Calu3 (cell line): ENCODE results near the gene DYNLRB1. TPM values are rescaled to one million over a fixed set of nuclear protein-coding genes. Genes with fewer than 3 reads are reported as not detected.
"Not testable (repeated sequence)": the region's sequence is repeated elsewhere in the genome, so short reads cannot be mapped to it uniquely, and the experiment has no call there.

ENCODE experiments used
- BruUV-seq: library from RNA; stranded (reverse); fragments of 400-500 nt; replicated peaks from 2 replicates; lab custom pipeline; 2021; lab: Mats Ljungman, UMichigan
- CTCF ChIA-PET: fragments of 300-600 bp; sonication (Branson Sonifier 250); formaldehyde crosslinking; loops from one replicate; lab custom pipeline; 2022; ENCODE audit warnings: antibody characterized with exemption; lab: Charles Lee
- DNase-seq: peaks from one replicate; pipeline ENCODE4 v3.0.0; 2022
- H3K27ac Mint-ChIP-seq: one replicate; pipeline ENCODE4 v1.8.0; 2022; ENCODE audit warnings: mixed read lengths; ENCODE audit not compliant: unreplicated experiment
- H3K27me3 Mint-ChIP-seq: one replicate; pipeline ENCODE4 v1.8.0; 2022; ENCODE audit warnings: mixed read lengths; ENCODE audit not compliant: unreplicated experiment
- H3K36me3 Mint-ChIP-seq: one replicate; pipeline ENCODE4 v1.8.0; 2022; ENCODE audit warnings: mild to moderate bottlenecking, moderate library complexity, mixed read lengths; ENCODE audit not compliant: insufficient read depth, unreplicated experiment
- H3K4me1 Mint-ChIP-seq: one replicate; pipeline ENCODE4 v1.8.0; 2022; ENCODE audit warnings: mild to moderate bottlenecking, low read depth, mixed read lengths; ENCODE audit not compliant: unreplicated experiment
- H3K4me3 Mint-ChIP-seq: one replicate; pipeline ENCODE4 v1.8.0; 2022; ENCODE audit warnings: mild to moderate bottlenecking, low read depth, moderate library complexity, mixed read lengths; ENCODE audit not compliant: unreplicated experiment
- H3K9me3 Mint-ChIP-seq: one replicate; pipeline ENCODE4 v1.8.0; 2022; ENCODE audit warnings: low read depth, mixed read lengths; ENCODE audit not compliant: unreplicated experiment
- intact Hi-C: fragments of 100-400 bp; cut with micrococcal nuclease; formaldehyde crosslinking; loops from one replicate; pipeline ENCODE4 v1.10.0; 2022; ENCODE audit not compliant: unreplicated experiment
- total RNA-seq: library from RNA; stranded (reverse); gene quantifications from 2 replicates; pipeline ENCODE4 v1.2.3, GENCODE V29; 2022
- TF ChIP-seq, protein P1 (sequence below): fragments of 200-600 bp; IDR thresholded peaks from one replicate; pipeline ENCODE4 v1.8.0; 2022; ENCODE audit warnings: antibody characterized with exemption; ENCODE audit not compliant: unreplicated experiment

DYNLRB1 gene
- total RNA-seq, 1 experiment from 2014 or later = 229 TPM

DNA sequence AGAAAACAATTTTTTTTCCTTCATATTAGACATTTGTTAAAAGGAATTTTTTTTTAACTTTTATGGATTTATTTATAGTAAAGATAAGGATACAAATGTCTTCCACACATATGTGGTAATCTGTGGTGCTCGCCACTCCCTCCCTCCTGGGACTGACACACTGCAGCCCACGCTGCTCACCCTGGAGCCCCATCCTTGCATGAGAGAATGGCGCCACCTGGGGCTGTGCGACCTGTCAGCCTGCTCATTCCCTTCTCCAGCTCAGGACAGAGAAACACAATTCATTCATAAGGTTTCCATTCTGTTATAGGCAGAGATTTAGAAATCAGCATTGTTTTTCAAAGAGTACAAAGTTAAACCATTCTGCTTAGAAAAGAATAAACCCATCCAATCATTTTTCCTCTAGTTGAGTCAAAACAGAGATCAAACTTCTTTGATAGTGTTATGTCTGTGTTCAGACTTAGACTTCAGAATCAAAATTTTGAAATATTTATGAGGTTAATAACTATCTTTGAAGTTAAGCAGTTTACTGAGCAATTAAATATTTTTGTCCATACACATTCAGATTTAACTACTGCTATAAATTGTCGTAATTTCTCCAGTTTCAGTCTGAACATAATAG, 42.8 kb upstream of the DYNLRB1 start:
- CTCF ChIA-PET = interaction anchor here (0.6 to 2.6 kb wide), 5 partner anchors 42 to 283 kb away, joined by 3 to 35 read pairs (median 3); no protein-coding TSS in a partner anchor
- H3K27ac Mint-ChIP-seq = no peak overlapping the region
- no peaks in the 10 kb centered on the region for H3K9me3 Mint-ChIP-seq
- H3K4me1 Mint-ChIP-seq = no peaks in the 10 kb centered on the region
- TF ChIP-seq, protein P1, sequence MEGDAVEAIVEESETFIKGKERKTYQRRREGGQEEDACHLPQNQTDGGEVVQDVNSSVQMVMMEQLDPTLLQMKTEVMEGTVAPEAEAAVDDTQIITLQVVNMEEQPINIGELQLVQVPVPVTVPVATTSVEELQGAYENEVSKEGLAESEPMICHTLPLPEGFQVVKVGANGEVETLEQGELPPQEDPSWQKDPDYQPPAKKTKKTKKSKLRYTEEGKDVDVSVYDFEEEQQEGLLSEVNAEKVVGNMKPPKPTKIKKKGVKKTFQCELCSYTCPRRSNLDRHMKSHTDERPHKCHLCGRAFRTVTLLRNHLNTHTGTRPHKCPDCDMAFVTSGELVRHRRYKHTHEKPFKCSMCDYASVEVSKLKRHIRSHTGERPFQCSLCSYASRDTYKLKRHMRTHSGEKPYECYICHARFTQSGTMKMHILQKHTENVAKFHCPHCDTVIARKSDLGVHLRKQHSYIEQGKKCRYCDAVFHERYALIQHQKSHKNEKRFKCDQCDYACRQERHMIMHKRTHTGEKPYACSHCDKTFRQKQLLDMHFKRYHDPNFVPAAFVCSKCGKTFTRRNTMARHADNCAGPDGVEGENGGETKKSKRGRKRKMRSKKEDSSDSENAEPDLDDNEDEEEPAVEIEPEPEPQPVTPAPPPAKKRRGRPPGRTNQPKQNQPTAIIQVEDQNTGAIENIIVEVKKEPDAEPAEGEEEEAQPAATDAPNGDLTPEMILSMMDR = peak; percentile 60
- peaks cover 55% of the 10 kb centered on the region for H3K36me3 Mint-ChIP-seq
- BruUV-seq = no TSS peak
- intact Hi-C loops = loop anchor here (2.0 kb wide), 1 partner anchor 161 kb away; no protein-coding TSS in a partner anchor
- peak; percentile 80 for DNase-seq
- no peak overlapping the region for H3K4me3 Mint-ChIP-seq
- H3K27me3 Mint-ChIP-seq = no peaks in the 10 kb centered on the region

DNA sequence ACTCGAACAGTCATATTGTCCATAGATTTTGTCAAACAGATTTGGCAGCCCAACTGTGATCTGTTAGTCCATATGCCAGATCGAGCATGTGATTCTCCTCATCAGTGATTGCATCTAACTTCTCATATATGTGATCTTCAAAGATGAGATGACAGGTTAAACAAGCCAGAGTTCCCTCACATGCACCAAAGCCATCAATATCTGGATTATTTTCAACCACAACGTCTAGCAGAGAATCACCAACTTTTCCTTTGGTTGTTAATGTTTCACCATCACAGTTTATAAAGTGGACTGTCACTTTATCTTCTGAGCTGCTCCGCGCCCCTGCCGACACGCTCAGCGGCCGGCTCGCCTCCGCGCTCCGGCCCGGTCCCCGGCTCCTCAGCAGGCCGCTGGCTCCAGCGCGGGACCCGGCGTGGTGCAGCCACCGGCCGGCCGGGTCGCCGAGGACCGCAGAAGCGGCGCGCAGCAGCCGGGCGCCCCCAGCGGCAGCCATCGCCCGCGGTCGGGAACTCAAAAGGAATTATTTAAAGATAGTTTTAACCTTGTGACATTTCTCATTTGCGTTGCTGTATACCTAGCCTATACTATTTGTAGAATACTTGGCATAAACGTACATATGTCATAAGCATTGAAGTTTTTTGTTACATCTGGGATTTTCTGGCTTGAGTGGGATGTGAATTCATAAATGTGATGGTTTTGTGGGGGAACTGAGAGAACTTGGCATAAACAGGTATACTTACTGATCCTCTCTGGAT, 40.1 kb upstream of the DYNLRB1 start:
- CTCF ChIA-PET = interaction anchor here (0.6 to 1.5 kb wide), 3 partner anchors 106 to 290 kb away, joined by 3 to 8 read pairs (median 7); no protein-coding TSS in a partner anchor
- Mint-ChIP-seq H3K27me3 (no peaks in the 10 kb centered on the region), H3K27ac (no peak overlapping the region), H3K9me3 (no peaks in the 10 kb centered on the region), H3K4me3 (no peak overlapping the region), H3K4me1 (no peaks in the 10 kb centered on the region), H3K36me3 (peaks cover 56% of the 10 kb centered on the region)
- peak; percentile 70 for DNase-seq
- intact Hi-C loops = loop anchor here (1.0 kb wide), 1 partner anchor 165 kb away; no protein-coding TSS in a partner anchor
- no TSS peak for BruUV-seq
- TF ChIP-seq, protein P1 = peak; percentile 41

DNA sequence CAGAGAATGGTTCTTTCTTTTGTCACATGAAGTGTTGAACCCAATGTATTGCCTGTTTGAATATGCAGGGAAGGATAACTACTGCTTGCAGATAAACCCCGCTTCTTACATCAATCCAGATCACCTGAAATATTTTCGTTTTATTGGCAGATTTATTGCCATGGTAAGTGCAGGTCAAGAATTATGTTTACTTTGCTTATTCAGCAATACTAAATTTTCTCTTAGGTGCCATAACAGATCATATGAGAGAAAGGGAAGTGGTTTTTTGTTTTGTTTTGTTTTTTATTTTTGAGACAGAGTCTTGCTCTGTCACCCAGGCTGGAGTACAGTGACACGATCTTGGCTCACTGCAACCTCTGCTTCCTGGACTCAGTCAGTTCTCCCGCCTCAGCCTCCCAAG, 36.6 kb upstream of the DYNLRB1 start:
- Mint-ChIP-seq H3K27ac (no peak overlapping the region), H3K9me3 (peaks cover 7% of the 10 kb centered on the region), H3K4me1 (no peaks in the 10 kb centered on the region), H3K27me3 (no peaks in the 10 kb centered on the region), H3K4me3 (no peak overlapping the region), H3K36me3 (peaks cover 69% of the 10 kb centered on the region)
- CTCF ChIA-PET = interaction anchor here (1.4 kb wide), 1 partner anchor 167 kb away, joined by 3 read pairs; no protein-coding TSS in a partner anchor
- no peak for DNase-seq
- no TSS peak for BruUV-seq
- intact Hi-C loops = loop anchor here (5.0 kb wide), 1 partner anchor 43 kb away; no protein-coding TSS in a partner anchor
- TF ChIP-seq, protein P1 = no peak

DNA sequence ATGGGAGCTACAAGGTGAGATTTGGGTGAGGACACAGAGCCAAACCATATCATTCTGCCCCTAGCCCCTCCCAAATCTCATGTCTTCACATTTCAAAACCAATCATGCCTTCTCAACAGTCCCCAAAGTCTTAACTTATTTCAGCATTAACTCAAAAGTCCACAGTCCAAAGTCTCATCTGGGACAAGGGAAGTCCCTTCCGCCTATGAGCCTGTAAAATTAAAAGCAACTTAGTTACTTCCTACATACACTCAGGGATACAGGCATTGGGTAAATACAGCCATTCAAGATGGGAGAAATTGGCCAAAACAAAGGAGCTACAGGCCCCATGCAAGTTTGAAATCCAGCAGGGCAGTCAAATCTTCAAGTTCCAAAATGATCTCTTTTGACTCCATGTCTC, 34.1 kb upstream of the DYNLRB1 start:
- H3K4me1 Mint-ChIP-seq, DNase-seq, H3K27me3 Mint-ChIP-seq, H3K27ac Mint-ChIP-seq, BruUV-seq, H3K4me3 Mint-ChIP-seq, CTCF ChIA-PET, H3K9me3 Mint-ChIP-seq: not testable (repeated sequence)
- intact Hi-C loops = loop anchor here (5.0 kb wide), 1 partner anchor 40 kb away; no protein-coding TSS in a partner anchor
- peaks cover 52% of the 10 kb centered on the region for H3K36me3 Mint-ChIP-seq

DNA sequence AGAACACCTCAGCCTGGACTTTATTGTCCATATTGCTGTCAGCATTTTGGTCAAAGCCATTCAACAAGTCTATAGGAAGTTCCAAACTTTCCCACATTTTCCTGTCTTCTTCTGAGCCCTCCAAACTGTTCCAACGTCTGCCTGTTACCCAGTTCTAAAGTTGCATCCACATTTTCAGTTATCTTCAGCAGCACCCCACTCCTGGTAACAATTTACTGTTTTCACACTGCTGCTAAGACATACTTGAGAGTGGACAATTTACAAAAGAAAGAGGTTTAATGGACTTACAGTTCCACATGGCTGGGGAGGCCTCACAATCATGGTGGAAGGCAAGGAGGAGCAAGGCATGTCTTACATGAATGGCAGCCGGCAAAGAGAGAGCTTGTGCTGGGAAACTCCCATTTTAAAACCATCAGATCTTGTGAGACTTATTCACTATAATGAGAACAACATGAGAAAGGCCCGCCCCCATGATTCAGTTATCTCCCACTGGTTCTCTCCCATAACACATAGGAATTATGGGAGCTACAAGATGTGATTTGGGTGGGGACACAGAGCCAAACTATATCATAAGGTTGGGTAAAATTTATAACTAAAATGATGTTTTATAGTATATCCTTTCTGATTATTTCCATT, 32.5 kb upstream of the DYNLRB1 start:
- H3K4me3 Mint-ChIP-seq, H3K4me1 Mint-ChIP-seq, H3K27me3 Mint-ChIP-seq, H3K27ac Mint-ChIP-seq, H3K9me3 Mint-ChIP-seq, CTCF ChIA-PET, BruUV-seq, DNase-seq: not testable (repeated sequence)
- intact Hi-C loops = loop anchor here (5.0 kb wide), 1 partner anchor 39 kb away; no protein-coding TSS in a partner anchor
- peaks cover 58% of the 10 kb centered on the region for H3K36me3 Mint-ChIP-seq
